Activated CD4-positive, alpha-beta T cell treated with anti-CD3 and anti-CD28 coated beads, Interleukin-2, Interleukin-6, amounts not matched to agents 100 ng/mL and 50 ng/mL, durations not matched to agents 16 hours and 8 hours (primary cell): ENCODE data around the gene PLD4.
"Not testable (repeated sequence)": the region's sequence is repeated elsewhere in the genome, so short reads cannot be mapped to it uniquely, and the experiment has no call there.

Source experiments
- DNase-seq: peaks from one replicate; pipeline ENCODE4 v3.0.0-alpha.2; 2020

PLD4 gene

DNA sequence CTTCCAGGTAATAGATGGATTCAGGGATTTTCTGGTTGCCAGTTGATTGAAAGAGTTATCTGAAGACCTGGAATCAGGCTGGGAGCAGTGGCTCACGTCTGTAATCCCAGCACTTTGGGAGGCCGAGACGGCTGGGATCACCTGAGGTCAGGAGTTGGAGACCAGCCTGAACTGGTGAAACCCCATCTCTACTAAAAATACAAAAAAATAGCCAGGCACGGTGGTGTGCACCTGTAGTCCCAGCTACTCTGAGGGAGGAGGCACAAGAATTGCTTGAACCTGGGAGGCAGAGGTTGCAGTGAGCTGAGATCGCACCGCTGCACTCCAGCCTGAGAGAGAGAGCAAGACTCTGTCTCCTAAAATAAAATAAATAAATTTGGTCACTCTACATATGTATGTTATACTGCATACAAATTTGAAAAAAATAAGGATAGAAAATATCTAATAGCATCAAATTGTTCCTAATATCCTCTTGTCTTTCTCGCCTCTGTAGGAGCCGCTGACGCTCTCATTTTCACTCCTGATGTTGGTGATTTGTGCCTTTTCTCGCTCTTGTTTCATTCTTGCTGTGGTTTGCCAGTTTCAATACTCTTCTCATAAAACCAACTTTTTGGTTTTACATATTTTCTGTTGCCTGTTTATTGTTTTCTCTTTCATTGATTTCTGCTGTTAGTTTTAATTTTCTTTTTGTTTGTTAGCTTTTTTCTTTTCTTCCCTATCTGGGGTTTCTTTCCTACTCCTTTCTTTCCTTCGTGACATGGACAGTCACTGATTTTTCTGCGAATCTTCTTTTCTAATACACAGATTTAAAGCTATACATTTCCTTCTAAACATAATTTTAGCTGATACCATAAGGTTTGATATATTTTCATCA is 23.8 kb upstream of the PLD4 start:
- no peak for DNase-seq

DNA sequence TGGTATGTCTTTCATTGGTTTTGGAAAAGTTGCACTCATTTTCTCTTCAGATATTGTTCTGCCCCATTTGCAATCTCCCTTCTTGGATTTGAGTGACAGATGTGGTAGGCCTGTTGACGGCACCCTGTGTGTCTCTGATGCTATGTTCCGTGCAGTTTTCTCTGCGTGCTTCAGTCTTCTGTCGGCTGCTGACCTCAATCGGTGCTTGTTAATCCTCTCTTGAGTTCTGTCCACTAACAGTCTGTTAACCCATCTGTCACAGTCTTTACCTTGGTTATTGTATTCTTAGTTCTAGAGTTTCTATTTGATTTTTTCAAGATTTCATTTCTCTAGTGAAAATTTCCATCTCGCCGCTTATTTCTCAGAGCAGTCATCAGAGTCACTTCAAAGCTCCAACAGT is 20.7 kb upstream of the PLD4 start:
- no peak for DNase-seq

DNA sequence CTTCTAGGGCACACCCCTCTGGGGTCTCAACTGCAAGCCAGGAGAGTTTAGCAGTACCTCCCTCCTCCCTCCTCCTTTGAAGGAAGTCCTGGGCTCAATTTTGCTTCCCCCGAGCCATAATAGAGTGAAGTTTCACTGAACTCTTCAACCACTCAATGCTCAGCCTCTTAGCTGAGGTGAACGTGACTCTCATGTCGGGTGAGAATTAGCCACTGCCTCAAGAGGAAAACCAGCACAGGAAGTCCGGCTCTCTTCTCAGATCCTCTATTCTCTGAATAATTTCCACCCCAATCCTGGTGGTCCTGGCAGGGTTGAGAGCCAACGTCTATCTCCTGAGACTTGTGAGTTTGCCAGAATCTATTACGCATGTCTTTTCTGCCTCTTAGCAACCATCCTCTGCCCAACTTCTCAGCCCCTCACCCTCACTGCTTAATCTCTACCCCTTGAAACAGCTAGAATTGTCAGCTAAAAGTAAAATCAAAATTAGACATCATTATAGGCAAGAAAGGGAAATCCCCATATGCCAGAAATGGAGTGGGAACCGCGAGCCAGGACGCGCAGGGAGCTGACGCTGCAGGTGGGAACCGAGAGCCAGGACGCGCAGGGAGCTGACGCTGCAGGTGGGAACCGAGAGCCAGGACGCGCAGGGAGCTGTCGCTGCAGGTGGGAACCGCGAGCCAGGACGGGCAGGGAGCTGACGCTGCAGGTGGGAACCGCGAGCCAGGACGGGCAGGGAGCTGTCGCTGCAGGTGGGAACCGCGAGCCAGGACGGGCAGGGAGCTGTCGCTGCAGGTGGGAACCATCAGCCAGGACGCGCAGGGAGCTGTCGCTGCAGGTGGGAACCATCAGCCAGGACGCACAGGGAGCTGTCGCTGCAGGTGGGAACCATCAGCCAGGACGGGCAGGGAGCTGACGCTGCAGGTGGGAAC is 19.8 kb upstream of the PLD4 start:
- not testable (repeated sequence) for DNase-seq

DNA sequence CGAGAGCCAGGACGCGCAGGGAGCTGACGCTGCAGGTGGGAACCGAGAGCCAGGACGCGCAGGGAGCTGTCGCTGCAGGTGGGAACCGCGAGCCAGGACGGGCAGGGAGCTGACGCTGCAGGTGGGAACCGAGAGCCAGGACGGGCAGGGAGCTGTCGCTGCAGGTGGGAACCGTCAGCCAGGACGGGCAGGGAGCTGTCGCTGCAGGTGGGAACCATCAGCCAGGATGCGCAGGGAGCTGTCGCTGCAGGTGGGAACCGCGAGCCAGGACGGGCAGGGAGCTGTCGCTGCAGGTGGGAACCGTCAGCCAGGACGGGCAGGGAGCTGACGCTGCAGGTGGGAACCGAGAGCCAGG is 19.1 kb upstream of the PLD4 start:
- DNase-seq: not testable (repeated sequence)

DNA sequence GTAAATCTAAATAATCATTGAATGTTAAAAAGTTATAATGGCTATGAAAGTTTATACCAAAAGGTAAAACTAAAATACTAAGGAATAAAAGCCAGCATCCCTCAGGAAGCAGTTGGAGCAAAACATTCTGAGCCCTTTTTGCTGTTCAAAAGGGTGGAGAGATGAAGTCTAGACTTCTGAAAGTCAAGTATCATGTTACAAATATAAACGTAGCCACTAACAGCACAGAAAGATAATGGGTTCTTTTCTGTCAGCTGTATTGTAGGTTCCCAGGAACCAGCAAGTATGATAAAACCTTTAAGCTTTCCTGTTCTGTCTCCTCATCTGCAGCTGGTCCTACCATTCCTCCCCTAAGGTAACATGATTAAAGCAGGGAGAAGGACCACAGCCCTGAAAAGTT is 16.4 kb upstream of the PLD4 start:
- DNase-seq: no peak

DNA sequence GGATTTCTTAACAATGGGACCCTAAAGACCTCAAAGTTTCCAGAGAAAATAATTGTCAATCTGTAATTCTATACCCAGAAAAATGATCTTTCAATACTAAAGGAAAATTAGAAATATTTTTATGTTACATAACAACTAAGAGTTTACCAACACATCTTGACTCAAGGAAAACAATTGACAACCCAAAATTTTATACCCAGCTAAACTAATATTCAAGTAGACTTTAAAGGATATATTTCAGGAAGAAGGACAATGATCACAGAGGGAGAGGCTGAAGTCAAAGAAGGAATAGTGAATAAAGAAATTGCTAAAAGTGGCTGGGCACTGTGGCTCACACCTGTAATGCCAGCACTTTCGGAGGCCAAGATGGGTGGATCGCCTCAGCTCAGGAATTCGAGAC is 12.6 kb upstream of the PLD4 start:
- DNase-seq: no peak

DNA sequence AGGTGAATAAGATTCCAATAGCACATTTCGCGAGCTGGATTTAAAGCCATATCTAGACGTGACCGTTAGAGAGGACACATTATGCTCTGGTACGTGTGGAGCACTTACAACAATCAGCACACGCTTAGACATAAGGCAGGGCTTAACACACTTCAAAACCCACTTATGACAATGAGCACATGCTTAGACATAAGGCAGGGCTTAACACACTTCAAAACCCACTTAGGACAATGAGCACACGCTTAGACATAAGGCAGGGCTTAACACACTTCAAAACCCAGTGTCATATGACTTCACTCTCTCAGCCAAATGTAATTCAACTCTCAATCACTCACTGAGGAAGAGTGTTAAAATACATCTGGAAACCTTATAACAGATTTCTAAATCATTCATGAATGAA is 11.2 kb upstream of the PLD4 start:
- no peak for DNase-seq

DNA sequence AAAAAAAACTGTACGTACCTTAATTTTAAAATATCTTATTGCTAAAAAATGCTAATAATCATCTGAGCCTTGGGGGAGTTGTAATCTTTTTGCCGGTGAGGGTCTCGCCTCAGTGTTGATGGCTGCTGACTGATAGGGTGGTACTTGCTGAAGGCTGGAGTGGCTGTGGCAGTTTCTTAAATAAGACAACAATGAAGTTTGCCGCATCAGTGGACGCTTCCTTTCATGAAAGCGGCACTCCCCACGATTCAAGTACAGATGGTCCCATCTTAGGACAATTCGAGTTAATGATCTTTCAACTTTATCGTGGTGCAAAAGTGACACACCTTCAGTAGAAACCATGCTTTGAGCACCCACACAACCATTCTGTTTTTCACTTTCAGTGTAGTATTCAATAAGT is 7.6 kb upstream of the PLD4 start:
- DNase-seq: no peak

DNA sequence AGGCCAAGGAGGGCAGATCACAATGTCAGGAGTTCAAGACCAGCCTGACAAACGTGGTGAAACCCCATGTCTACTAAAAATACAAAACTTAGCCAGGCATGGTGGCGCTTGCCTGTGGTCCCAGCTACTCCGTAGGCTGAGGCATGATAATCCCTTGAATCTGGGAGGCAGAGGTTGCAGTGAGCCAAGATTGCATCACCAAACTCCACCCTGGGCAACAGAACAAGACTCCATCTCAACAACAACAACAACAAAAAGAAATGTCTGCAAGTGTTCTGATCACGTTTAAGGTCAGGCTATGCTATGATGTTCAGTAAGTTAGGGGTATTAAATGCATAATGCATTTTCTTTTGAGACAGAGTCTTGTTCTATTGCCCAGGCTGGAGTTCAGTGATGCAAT is 6.7 kb upstream of the PLD4 start:
- DNase-seq: no peak

DNA sequence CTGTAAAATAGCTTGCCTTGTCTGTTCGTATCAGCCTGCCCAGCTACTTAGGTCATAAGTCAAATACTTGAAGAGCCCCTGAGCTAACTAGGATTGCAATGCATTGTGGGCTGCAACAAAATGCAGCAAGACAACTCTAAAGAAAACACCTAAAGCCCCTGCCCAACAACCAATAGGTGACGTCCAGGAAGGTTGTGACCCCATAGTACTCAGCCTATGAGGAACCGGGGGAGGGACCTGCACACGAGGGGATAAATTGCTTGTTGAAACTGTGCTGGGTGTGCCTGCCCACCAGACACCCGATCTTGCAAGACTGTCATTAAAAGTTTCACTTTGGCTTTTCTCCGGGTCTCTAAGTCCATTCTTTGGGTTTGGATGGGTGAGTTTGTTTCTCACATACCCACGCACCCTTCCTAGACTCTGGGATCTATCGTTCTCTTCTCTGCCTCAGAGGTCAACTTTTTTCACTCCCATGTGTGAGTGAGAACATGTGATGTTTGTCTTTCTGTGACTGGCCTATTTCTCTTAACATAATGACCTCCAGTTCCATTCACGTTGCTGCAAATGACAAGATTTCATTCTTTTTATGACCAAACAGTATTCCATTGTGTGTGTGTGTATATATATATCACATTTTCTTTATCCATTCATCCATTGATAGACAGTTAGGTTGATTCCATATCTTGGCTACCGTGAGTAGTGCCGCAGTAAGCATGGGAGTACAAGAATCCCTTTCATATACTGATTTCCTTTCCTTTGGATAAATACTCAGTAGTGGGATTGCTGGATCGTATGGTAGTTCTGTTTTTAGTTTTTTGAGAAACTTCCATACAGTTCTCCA is 5.3 kb upstream of the PLD4 start:
- not testable (repeated sequence) for DNase-seq

DNA sequence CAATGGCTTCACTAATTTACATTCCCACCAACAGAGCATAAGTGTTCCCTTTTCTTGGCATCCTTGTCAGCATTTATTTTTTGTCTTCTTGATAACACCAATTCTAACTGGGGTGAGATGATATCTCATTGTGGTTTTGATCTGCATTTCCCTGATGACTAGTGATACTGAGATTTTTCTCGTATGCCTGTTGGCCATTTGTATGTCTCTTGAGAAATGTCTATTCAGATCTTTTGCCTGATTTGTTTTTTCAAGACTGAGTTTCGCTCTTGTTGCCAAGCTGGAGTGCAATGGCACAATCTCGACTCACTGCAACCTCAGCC is 4.7 kb upstream of the PLD4 start:
- DNase-seq: no peak

DNA sequence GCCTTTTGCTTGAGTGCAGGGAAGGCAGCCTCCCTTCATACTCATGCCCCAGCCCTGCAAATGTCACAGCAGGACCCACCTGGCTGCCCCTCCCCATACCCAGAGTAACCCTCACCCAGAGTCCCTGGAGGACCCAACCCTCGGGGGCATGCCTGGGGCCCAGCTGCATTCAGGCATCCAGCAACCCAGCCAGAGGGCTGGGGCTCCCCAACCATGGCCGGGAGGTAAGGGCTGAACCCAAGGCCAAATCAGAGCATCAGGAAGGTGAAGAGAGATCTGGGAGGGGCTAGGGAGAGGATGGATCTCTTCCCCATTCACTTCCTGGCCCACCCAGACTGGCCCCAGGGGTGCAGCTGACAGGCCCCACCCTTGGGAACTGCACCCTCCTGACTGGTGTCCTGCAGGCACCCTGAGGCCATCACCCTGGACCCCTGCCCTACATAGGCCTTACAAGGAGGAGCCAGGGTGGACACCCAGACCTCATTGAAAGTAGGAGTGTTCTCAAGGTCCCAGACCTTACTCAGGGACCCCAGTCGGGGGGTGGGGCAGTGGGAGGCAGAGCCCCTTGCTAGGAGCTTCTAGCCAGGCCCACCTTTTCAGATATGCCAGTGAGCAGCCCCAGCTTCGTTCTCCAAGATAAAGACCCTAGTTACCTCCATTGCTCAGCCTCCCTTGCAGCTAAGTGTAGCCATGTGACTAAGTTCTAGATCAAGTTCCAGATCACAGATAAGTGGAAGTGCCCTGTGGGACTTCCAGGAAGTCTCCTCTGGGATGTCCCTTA is 849 bp upstream of the PLD4 start:
- DNase-seq: no peak

DNA sequence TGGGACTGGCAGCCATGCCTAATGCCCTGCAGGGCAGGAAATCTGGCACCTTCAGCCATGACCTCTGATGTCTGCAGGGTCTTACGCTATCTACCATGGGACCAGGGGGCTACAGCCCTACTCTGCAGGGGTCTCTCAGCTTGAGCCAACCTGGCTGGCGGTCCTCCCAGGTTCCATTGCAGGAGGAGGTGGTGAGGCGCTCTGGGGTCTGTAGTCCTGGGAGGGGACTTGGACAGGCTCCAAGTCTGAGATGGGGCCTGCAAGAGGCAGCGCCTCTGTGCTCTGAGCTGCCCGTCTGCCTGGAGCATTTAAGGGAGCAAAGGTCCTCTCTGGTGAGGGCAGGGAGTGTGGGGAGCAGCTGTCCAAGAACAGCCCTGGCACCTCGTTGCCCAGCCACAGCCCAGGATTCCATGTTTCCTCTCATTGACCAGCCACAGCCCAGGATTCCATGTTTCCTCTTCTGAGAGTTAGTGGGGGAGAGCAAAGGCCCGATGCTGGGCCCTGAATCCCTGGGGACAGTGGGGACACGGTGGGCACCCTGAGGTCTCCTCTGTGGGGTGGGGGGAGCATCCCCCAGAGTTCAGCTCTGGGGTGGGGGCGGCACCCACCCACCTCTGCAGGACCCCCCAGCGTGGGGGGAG is 655 bp downstream of the PLD4 start:
- DNase-seq: no peak

DNA sequence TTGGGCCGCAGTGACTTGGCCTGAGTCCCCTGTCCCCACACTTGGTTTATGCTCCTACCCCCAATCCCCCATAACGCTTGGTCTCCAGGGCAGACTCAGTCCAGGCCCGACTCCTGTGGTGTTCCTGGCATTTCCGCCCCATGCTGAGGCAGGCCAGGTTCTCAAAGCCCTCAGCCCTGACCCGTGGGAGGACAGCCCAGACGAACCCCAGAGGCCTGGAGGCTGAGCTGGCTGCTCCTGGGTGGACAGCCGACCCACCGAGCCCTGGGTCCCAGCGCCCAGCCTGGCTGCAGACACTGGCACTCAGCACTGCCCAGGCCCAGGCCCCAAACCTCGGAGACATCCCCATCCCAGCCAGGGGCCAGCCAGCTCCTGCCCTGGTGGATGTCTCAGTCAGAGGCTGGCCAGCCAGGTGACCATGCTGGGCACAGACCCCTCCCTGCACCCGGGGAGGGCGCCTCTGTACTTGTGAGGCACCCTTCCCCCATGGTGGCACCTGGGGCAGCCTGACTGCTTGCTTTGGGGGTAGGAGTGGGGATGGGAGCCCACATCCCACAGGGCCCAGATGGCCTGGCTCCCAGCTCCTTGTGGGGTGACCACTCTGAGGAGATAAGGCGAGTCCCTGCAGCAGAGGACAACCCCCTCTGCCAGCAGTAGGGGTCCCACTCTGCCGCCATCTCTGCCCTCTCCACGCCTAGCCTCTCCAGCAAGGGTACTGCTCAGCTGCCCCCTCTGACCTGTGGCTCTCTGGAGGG is 1.4 kb downstream of the PLD4 start:
- DNase-seq: no peak

DNA sequence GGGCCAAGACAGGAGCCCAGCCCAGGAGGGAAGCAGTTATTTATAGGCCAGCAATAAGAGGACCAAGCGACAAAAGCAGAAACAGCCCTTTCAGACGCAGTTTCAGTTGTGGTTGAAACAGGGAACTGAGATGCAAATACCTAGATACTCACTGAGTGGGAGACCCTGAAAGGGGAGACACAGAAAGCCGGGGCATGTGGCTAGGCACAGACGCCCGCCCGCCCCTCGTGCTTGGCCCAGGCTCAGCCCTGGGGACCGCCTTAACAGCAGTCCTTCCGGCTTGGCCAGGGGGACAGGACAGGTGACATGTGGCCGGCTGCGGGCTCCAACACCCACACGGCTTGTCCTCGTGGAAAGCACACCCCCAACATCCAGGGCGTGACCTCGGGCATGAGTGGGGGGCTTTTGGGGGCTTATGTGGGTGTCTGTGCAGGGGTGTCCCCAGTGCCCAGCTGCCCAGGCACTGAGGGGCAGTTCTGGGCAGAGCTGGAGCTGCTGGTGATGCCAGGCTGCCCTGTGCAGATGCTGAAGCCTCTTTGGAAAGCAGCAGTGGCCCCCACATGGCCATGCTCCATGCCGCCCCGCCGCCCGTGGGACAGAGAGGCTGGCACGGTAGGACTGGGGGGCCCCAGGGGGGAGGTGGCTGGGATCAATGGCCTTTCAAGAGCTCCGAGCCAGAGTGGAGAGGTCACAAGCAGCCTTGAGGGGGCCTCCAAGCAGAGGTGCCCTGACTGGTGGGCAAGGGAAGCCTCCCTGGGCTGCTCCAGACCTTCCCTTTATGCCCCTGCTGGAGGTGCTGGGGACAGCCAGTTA is 2.1 kb downstream of the PLD4 start:
- peak; percentile 10 for DNase-seq

DNA sequence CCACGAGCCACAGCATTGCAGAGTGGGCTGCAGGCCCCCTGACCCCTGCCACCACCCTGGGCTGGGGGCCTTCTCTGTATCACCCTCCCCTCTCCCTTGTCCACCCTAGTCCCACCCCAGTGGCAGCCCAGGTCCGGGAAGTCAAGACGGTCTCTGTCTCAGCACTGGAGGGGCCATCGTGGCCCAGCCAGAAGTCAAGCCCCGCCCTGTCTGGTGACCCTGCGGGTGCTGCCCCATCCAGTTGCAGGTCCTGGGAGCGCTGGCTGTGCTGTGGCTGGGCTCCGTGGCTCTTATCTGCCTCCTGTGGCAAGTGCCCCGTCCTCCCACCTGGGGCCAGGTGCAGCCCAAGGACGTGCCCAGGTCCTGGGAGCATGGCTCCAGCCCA is 2.7 kb downstream of the PLD4 start:
- no peak for DNase-seq

DNA sequence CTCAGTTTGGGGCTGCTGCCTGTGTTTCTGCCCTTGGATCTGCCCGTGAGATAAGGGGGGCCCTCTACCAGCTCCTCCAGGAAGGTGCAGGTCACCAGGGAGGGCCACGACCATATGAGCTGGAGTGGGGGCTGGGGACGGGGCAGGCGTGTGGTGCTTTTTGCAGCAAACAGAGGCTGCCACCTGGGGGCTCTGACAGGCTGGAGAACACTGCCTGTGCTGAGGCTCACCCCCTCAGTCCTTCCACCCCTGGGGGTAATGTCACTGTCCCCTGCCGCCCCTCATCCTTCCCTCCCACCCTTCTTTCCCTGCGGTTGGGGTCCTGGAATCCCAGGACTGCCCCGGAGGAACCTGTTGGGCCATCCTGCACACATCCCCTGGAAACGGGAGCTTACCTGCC is 3.2 kb downstream of the PLD4 start:
- no peak for DNase-seq

DNA sequence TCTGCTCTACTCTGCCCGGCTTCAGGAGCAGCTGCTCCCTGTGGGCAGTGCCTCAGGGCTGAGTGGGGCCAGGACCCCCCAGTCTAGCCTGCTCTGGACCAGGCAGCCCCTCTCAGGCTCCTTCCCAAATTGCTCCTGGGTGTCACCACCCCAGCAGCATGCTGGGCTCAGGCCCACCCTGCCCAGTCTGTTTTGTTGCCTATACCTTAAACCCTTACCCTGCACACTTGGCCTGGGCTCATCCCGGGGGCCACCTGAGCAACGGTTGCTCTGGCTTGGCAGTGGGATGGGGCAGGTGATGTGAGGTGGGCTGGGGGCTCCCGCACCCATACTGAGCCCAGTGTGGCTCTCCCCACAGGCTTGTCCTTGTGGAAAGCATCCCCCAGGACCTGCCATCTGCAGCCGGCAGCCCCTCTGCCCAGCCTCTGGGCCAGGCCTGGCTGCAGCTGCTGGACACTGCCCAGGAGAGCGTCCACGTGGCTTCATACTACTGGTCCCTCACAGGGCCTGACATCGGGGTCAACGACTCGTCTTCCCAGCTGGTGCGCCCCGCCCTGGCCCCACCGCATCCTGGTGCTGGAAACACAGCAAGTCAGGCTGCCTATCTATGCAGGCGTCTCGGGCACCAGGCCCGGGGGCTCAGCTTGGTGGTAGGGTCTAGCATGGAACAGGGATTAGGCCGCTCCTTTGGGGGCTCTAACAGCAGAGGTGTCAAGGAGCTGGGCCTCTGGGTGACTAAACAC is 3.9 kb downstream of the PLD4 start:
- DNase-seq: no peak
